K562 (cell line): ENCODE measurements around the gene NUP62CL. TPM values are rescaled to one million over a fixed set of nuclear protein-coding genes. Genes with fewer than 3 reads are reported as not detected.

Experiments
- ADNP ChIP-seq: fragments of 200-800 bp; sonication (Bioruptor generic); IDR thresholded peaks from 2 replicates; pipeline ENCODE4 v1.6.1; 2016; ENCODE audit warnings: missing genetic modification characterization, missing compliant biosample characterization
- ATF7 ChIP-seq: fragments of 450-650 bp; IDR thresholded peaks from 2 replicates; pipeline ENCODE4 v1.7.1; 2014; ENCODE audit warnings: mild to moderate bottlenecking, moderate library complexity
- CREB5 ChIP-seq: fragments of 250-450 bp; sonication (Bioruptor Pico); IDR thresholded peaks from 2 replicates; pipeline ENCODE4 v1.5.0; 2020; ENCODE audit warnings: mild to moderate bottlenecking
- DLX4 ChIP-seq: fragments of 250-450 bp; sonication (Bioruptor Pico); IDR thresholded peaks from 2 replicates; pipeline ENCODE4 v1.6.1; 2021; ENCODE audit warnings: mild to moderate bottlenecking
- E2F8 ChIP-seq: fragments of 450-650 bp; IDR thresholded peaks from 2 replicates; pipeline ENCODE4 v1.7.1; 2018; ENCODE audit warnings: mild to moderate bottlenecking, low read depth; ENCODE audit not compliant: partially characterized antibody
- ELK3 ChIP-seq: fragments of 450-650 bp; formaldehyde crosslinking; IDR thresholded peaks from 2 replicates; pipeline ENCODE4 v1.4.0; 2020; ENCODE audit warnings: mild to moderate bottlenecking
- EWSR1 ChIP-seq: fragments of 450-650 bp; IDR thresholded peaks from 2 replicates; pipeline ENCODE4 v1.6.1; 2018; ENCODE audit warnings: borderline replicate concordance, mild to moderate bottlenecking, low read depth, moderate library complexity; ENCODE audit not compliant: partially characterized antibody
- HMBOX1 ChIP-seq: sonication (generic); IDR thresholded peaks from 2 replicates; pipeline ENCODE4 v1.6.1; 2016
- JUN ChIP-seq, 2 experiments: sonication (generic) in 1 of 2; formaldehyde crosslinking in 1 of 2; IDR thresholded peaks; 2 replicates each; pipeline versions ENCODE4 v1.6.1 to v1.8.0; 2012 to 2022; ENCODE audit warnings: borderline replicate concordance in 2 of 2, mild to moderate bottlenecking in 2 of 2, improper control_type of control experiment in 1 of 2, low read depth in 1 of 2, low read length in 1 of 2, missing genetic modification reagents in 1 of 2
- MXD1 ChIP-seq: fragments of 250-450 bp; sonication (Bioruptor Pico); IDR thresholded peaks from 2 replicates; pipeline ENCODE4 v1.8.0; 2021; ENCODE audit warnings: borderline replicate concordance, mild to moderate bottlenecking, moderate library complexity; ENCODE audit not compliant: poor library complexity, severe bottlenecking
- NEUROD1 ChIP-seq: fragments of 150-350 bp; IDR thresholded peaks from 2 replicates; pipeline ENCODE4 v1.6.1; 2014; ENCODE audit warnings: borderline replicate concordance, low read length, low read depth; ENCODE audit not compliant: partially characterized antibody
- PHF8 ChIP-seq: fragments of 200-600 bp; sonication (generic); IDR thresholded peaks from 2 replicates; pipeline ENCODE4 v1.6.1; 2012; ENCODE audit warnings: mixed run types, mild to moderate bottlenecking, inconsistent platforms, low read length, moderate library complexity, borderline replicate concordance
- PRMT5 ChIP-seq: sonication (generic); formaldehyde crosslinking; IDR thresholded peaks from 2 replicates; pipeline ENCODE4 v1.5.0; 2020; ENCODE audit warnings: missing genetic modification reagents
- SMARCC2 ChIP-seq: fragments of 450-650 bp; IDR thresholded peaks from 2 replicates; pipeline ENCODE4 v1.6.1; 2017; ENCODE audit warnings: antibody characterized with exemption, moderate library complexity, mild to moderate bottlenecking, low read depth
- ZNF707 ChIP-seq: fragments of 250-450 bp; sonication (Bioruptor Pico); conservative IDR thresholded peaks from 2 replicates; pipeline ENCODE4 v1.8.0; 2022; ENCODE audit warnings: inconsistent platforms, mild to moderate bottlenecking, moderate library complexity
- ZSCAN29 ChIP-seq: fragments of 450-650 bp; IDR thresholded peaks from 2 replicates; pipeline ENCODE4 v1.6.1; 2017
- polyA plus RNA-seq, 8 experiments: library from polyadenylated mRNA; depleted of rRNA in 4 of 8; stranded (reverse) in 5 of 8; unstranded in 3 of 8; fragments of >200 nt; fragmentation: Nextera tagmentation in 2 of 8; fragmentation: Illumina TruSeq in 1 of 8; extraction: Ambion mirVana in 2 of 8; extraction: Trizol in 1 of 8; gene quantifications; 2 replicates each; pipeline versions ENCODE4 v1.2.1 to v1.2.3, GENCODE V29; 2011 to 2014; ENCODE audit warnings: inconsistent platforms in 1 of 8, missing spikeins in 1 of 8
- total RNA-seq, 7 experiments: library from RNA; depleted of rRNA in 6 of 7; stranded (reverse); fragments of >200 nt in 6 of 7; fragmentation: Illumina TruSeq in 2 of 7; extraction: Trizol in 2 of 7; gene quantifications; 2 replicates each; pipeline versions ENCODE4 v1.2.1 to v1.2.3, GENCODE V29; 2011 to 2021; ENCODE audit warnings: low replicate concordance in 1 of 7

The NUP62CL gene
- total and polyA plus RNA-seq, 9 of the 15 experiments (the other 6 are each of a cell fraction or from before 2014, with no cell fraction given) = 29.7 to 101 (median 42.7) TPM

- no peak for TF ChIP-seq DLX4
- no peak for TF ChIP-seq ZSCAN29
- no peak for TF ChIP-seq SMARCC2
- no peak for TF ChIP-seq HMBOX1
- no peak for TF ChIP-seq PRMT5 (CRISPR knock-in tag)
- TF ChIP-seq ADNP (tag) = no peak
- TF ChIP-seq ZNF707 (CRISPR knock-in tag) = no peak
- peak; percentile 59; the same call in 1 of the 2 replicates for TF ChIP-seq JUN (IDR thresholded peaks at IDR 0.05; ENCODE audit: borderline replicate concordance, low read depth, low read length)
- no peak for TF ChIP-seq JUN (CRISPR knock-in tag; IDR thresholded peaks at IDR 0.05; ENCODE audit: borderline replicate concordance)
- TF ChIP-seq CREB5 (CRISPR knock-in tag) = no peak
- TF ChIP-seq ELK3 (CRISPR knock-in tag) = no peak
- no peak for TF ChIP-seq MXD1 (CRISPR knock-in tag)
- no peak for TF ChIP-seq EWSR1
- TF ChIP-seq E2F8 = no peak
- no peak for TF ChIP-seq ATF7
- TF ChIP-seq PHF8 = no peak
- TF ChIP-seq NEUROD1 = no peak
Observed at GRCh38 chrX:107154787-107155620, 51.2 kb downstream of the NUP62CL start (continued).
